GM08714 (cell line): ENCODE measurements around the gene KCNH3.
"Not testable (repeated sequence)": the region's sequence is repeated elsewhere in the genome, so short reads cannot be mapped to it uniquely, and the experiment has no call there.

Source experiments
- H3K4me3 ChIP-seq: fragments of 200-500 bp; sonication (Bioruptor generic); 2 replicates; pipeline ENCODE4 v1.5.1; 2014; ENCODE audit warnings: mild to moderate bottlenecking, low read length, inconsistent platforms
- ZNF274 ChIP-seq: IDR thresholded peaks from 2 replicates; pipeline ENCODE4 v1.6.1; 2012; ENCODE audit warnings: mild to moderate bottlenecking, low read depth, low read length

Gene KCNH3

DNA sequence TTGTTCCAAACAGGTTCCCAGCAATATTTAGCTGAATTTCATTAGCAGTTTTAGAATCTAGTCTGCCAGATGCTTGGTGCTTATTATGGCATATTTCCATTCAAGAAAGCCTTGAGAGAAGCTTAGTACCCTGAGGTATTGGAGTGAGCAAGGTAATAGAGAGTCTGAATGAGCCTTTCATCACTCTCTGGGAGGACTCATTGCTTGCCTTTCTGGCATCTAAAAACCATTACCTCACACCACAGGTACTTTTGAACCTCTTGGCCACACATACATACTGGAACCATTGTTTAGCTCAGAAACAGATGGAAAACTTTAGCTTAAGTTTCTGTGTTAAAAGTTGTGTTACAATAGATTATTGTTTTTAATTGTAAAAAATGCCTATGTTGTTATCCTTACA, 27.4 kb upstream of the KCNH3 start:
- no peak overlapping the region for H3K4me3 ChIP-seq
- no peak for TF ChIP-seq ZNF274

GRCh38 chr12:49512546-49512945, 26.3 kb upstream of the KCNH3 start:
- TF ChIP-seq ZNF274: no peak
- H3K4me3 ChIP-seq: no peak overlapping the region

DNA sequence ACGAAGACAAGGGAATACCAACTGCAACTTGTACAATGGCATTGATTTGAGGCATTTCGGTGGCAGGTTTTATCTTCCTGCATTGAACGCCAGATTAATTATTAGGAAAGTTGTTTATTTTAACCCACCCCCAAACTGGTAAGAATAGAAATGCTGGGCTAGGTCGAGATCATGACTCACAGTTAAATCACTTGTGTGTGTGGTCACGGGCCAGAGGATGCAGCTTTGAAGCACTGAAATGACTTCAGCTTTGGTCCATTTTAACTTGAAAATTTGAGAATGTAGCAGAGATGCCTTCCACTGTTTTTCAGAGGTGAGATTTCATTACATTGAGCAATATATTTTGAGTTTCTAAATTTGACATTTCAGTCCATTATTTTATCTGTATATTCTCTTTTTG, 23.6 kb upstream of the KCNH3 start:
- no peak for TF ChIP-seq ZNF274
- no peak overlapping the region for H3K4me3 ChIP-seq

- H3K4me3 ChIP-seq: no peak overlapping the region
- TF ChIP-seq ZNF274: no peak
Observed at GRCh38 chr12:49518914-49519573, 19.8 kb upstream of the KCNH3 start.

DNA sequence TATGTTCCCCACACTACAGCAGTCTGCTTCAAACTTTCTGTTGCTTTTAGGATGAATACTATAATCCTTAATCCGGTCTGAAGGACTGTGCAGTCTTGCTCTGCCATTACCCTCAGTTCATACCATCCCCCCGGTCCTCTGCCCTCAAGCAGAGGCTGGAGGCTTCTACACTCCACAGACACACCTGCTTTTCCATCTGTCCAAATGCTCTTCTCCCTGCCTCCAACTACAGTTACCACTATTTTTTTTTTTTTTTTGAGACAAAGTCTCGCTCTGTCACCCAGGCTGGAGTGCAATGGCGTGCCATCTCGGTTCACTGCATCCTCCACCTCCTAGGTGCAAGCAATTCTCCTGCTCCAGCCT, 19.3 kb upstream of the KCNH3 start:
- no peak overlapping the region for H3K4me3 ChIP-seq
- no peak for TF ChIP-seq ZNF274

DNA sequence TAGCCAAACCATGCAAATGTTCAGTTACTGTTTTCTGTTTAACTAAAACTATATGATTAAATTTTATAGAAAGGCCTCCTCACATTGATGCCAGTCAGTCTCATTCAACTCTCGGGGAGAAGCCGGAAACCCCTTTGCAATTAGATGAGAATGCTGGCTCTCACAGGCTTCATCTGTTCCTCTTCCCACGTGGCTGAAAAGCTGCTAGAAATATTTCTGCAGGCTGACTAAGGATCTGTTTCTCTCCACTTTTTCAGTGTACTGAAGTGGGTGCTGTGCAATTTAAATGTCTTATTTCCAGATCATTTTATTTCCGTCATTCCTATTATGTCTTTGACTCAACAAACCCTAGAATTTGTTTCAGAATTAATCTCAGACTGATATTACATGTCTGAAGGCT, 17.4 kb upstream of the KCNH3 start:
- no peak overlapping the region for H3K4me3 ChIP-seq

DNA sequence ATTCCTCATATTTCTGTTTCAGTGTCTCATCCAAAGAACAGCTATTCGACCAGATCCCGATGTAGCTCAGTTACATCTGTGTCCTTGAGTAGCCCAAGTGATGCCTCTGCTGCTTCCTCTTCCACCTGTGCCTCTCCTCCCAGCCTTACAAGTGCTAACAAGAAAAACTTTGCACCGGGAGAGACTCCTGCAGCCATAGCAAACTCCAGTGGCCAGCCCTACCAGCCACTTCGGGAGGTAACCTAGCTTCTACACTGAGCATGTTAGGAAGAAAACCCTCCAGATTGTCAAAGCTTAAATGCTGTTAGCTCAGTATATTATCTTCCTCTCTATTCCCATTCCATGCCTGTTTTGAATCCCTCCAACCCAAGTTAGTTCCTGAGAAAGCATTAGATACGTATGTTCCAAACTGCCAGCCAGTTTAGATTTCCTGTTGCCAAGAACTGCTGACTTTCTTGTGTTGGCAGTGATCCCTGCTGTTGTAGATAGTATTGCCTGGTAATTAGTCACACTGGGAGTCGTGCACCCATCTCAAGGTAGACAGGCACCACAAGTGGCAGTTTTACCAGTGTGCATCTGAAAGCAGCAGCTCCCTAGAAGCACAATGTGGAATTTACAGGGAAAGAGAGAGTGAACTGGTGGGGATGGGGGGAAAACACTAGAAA, 14.0 kb upstream of the KCNH3 start:
- no peak for TF ChIP-seq ZNF274
- no peak overlapping the region for H3K4me3 ChIP-seq

More for the DNA sequence above, 17.4 kb upstream of the KCNH3 start:
- no peak for TF ChIP-seq ZNF274

- no peak for TF ChIP-seq ZNF274
- H3K4me3 ChIP-seq: no peak overlapping the region
Observed at GRCh38 chr12:49525942-49526341, 12.9 kb upstream of the KCNH3 start.

- no peak overlapping the region for H3K4me3 ChIP-seq
- no peak for TF ChIP-seq ZNF274
Observed at GRCh38 chr12:49527361-49528130, 11.3 kb upstream of the KCNH3 start.

- no peak for TF ChIP-seq ZNF274
Observed at GRCh38 chr12:49529414-49529813, 9.4 kb upstream of the KCNH3 start.

DNA sequence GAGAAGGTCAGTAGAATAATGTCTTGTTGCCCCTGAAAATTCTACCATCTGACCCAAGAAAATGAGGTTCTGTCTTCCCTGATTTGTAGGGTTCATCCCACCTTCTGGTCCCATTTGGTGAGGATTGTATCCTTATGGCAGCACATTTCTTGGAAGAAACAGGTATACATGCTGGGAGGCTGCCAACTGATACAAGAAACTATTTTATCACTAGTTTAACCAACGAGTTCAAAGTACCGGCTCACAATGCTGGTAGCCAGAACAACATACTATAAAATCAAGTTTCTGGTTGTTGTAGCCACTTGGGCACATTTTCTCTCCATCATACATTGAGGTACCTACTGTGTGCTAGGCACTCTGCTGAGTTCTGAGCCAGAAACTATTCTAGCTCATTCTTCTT, 7.1 kb upstream of the KCNH3 start:
- H3K4me3 ChIP-seq: no peak overlapping the region
- no peak for TF ChIP-seq ZNF274

More at GRCh38 chr12:49529414-49529813, 9.4 kb upstream of the KCNH3 start:
- H3K4me3 ChIP-seq: no peak overlapping the region

DNA sequence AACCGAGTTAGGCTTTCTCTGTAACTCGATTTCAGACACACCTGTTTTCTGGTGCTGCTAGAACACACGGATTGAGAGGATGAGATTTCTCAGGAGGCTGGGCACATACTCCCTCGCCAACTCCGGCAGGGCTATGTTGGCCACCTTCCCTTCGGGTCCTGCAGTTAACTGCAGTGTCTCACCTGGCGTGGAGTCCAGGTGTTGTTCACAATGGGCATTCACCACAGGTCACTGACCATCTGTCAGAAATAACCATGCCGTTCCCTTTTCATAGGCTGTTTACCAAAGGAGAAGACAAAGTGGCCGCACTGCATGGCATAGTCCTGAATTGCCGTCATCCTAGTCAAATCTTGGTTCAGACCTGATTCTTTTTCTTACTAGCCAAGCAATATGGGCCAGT, 5.5 kb upstream of the KCNH3 start:
- no peak for TF ChIP-seq ZNF274
- no peak overlapping the region for H3K4me3 ChIP-seq

- H3K4me3 ChIP-seq: not testable (repeated sequence)
Observed at GRCh38 chr12:49534122-49534521, 4.7 kb upstream of the KCNH3 start.

- H3K4me3 ChIP-seq: no peak overlapping the region
- TF ChIP-seq ZNF274: no peak
Observed at GRCh38 chr12:49534731-49535278, 4.0 kb upstream of the KCNH3 start.
